Stomach smooth muscle (tissue), 2 donors: ENCODE measurements around the gene NCOA6.
"Not testable (repeated sequence)": the region's sequence is repeated elsewhere in the genome, so short reads cannot be mapped to it uniquely, and the experiment has no call there.

Experiments used
- H3K27ac ChIP-seq: one replicate; pipeline ENCODE4 v1.7.0; 2013; ENCODE audit warnings: mild to moderate bottlenecking, low read length, inconsistent platforms
- H3K27me3 ChIP-seq, 2 donors: one replicate each; pipeline ENCODE4 v1.7.0; 2013; ENCODE audit warnings: low read length in 2 of 2; ENCODE audit not compliant: insufficient read depth in 2 of 2, control insufficient read depth in 1 of 2
- H3K36me3 ChIP-seq, 2 donors: one replicate each; pipeline ENCODE4 v1.7.0; 2013; ENCODE audit warnings: low read length in 2 of 2; ENCODE audit not compliant: control insufficient read depth in 2 of 2, insufficient read depth in 2 of 2
- H3K4me1 ChIP-seq: one replicate; pipeline ENCODE4 v1.7.0; 2013; ENCODE audit warnings: low read length; ENCODE audit not compliant: control insufficient read depth, insufficient read depth
- H3K4me3 ChIP-seq, 2 donors: one replicate each; pipeline ENCODE4 v1.7.0; 2013; ENCODE audit warnings: low read length in 2 of 2
- H3K9ac ChIP-seq, 2 donors: one replicate each; pipeline ENCODE4 v1.7.0; 2013; ENCODE audit warnings: low read length in 2 of 2, mild to moderate bottlenecking in 1 of 2
- H3K9me3 ChIP-seq, 2 donors: one replicate each; pipeline ENCODE4 v1.7.0; 2013; ENCODE audit warnings: low read length in 2 of 2; ENCODE audit not compliant: control insufficient read depth in 2 of 2
- donor health status: healthy.
- donor health status: Pancreatic carcinoma.

The NCOA6 gene

GRCh38 chr20:34798871-34799270 is 26.6 kb downstream of the NCOA6 start:
- Histone ChIP-seq H3K4me3 (no peak overlapping the region), H3K27me3 (no peaks in the 10 kb centered on the region), H3K36me3 (peaks cover 0 to 5% of the 10 kb centered on the region in 2 donors), H3K9ac (no peak overlapping the region), H3K4me1 (no peaks in the 10 kb centered on the region), H3K9me3 (no peaks in the 10 kb centered on the region), H3K27ac (no peak overlapping the region)

DNA sequence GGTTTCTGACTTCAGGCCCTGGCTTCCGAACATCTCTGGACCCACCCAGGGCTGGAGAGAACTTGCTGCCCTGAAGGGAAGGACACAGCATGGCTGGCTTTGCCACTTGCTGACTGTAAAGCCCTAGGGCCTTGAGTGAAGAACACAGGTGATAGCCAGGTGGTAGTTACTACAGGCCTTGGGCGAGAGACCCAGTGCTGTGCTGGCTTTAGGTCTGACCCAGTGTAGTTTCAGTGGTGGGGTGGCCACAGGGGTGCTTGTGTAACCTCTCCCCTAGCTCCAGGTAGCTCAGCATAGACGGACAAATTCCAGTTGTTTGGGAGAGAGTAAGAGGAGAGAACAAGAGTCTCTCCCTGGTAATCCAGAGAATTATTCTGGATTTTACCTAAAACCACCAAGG is 27.1 kb downstream of the NCOA6 start:
- peaks cover 0 to 5% of the 10 kb centered on the region in 2 donors for H3K36me3 ChIP-seq
- H3K4me1 ChIP-seq = no peaks in the 10 kb centered on the region
- H3K27me3 ChIP-seq = no peaks in the 10 kb centered on the region
- no peak overlapping the region for H3K27ac ChIP-seq
- no peaks in the 10 kb centered on the region for H3K9me3 ChIP-seq
- H3K4me3 ChIP-seq = no peak overlapping the region
- no peak overlapping the region for H3K9ac ChIP-seq

GRCh38 chr20:34797012-34797995 is 28.1 kb downstream of the NCOA6 start:
- Histone ChIP-seq H3K9me3 (no peaks in the 10 kb centered on the region), H3K4me1 (no peaks in the 10 kb centered on the region), H3K36me3 (peaks cover 0 to 3% of the 10 kb centered on the region in 2 donors), H3K27me3 (no peaks in the 10 kb centered on the region), H3K27ac (no peak overlapping the region), H3K4me3 (no peak overlapping the region), H3K9ac (no peak overlapping the region)

DNA sequence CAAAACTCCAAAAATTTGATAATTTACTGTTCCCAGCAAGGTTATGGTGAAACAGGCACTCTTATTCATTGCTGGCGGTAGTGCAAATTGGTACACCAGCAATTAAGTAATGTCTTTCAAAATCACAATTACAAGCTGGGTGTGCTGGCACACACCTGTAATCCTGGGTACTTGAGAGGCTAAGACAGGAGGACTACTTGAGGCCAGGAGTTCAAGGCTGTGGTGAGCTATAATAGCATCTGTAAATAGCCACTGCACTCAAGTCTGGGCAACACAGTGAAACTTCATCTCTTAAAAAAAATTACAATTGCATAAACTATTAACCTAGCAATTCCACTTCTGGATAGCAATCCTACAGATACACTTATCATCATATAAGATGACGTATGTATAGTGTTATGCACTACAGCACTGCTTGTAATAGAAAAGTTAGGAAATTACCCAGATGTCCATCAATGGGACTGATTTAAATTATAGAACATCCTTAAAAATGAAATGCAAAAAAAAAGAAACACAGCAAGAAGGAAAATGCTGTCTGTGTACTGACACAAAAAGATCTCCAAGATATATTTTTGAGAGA is 31.4 kb downstream of the NCOA6 start:
- no peaks in the 10 kb centered on the region for H3K9me3 ChIP-seq
- no peaks in the 10 kb centered on the region for H3K27me3 ChIP-seq
- H3K4me3 ChIP-seq = no peak overlapping the region
- no peak overlapping the region for H3K27ac ChIP-seq
- peaks cover 0 to 3% of the 10 kb centered on the region in 2 donors for H3K36me3 ChIP-seq
- peaks cover 2% of the 10 kb centered on the region for H3K4me1 ChIP-seq
- H3K9ac ChIP-seq = no peak overlapping the region

DNA sequence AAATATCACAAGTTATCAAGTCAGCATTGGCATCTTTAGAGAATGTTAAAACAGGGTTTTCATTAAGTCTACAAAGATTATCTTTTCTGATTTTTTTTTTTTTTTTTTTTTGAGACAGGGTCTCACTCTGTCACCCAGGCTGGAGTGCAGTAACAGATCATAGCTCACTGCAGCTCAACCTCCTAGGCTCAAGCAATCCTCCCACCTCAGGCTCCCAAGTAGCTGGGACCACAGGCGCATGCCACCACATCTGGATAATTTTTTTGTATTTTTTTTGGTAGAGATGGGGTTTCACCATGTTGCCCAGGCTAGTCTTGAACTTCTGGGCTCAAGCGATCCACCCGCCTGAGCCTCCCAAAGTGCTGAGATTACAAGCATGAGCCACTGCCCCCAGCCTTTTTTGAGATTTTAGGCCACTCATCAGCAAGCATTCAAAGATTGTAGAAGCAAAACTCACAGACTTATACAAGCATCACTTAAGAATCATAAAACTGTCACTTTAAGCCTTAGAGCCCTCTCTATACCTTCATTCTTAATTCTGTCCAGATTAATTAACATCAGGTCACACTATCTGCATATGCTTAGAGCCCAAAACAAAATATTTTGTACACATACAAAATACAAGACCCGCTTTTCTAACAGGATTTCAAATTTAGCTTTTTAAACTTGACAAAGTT is 32.6 kb downstream of the NCOA6 start:
- H3K27me3 ChIP-seq = no peaks in the 10 kb centered on the region
- H3K4me3 ChIP-seq = no peak overlapping the region
- no peak overlapping the region for H3K9ac ChIP-seq
- H3K36me3 ChIP-seq = no peaks in the 10 kb centered on the region
- no peaks in the 10 kb centered on the region for H3K9me3 ChIP-seq
- peaks cover 2% of the 10 kb centered on the region for H3K4me1 ChIP-seq
- H3K27ac ChIP-seq = no peak overlapping the region

DNA sequence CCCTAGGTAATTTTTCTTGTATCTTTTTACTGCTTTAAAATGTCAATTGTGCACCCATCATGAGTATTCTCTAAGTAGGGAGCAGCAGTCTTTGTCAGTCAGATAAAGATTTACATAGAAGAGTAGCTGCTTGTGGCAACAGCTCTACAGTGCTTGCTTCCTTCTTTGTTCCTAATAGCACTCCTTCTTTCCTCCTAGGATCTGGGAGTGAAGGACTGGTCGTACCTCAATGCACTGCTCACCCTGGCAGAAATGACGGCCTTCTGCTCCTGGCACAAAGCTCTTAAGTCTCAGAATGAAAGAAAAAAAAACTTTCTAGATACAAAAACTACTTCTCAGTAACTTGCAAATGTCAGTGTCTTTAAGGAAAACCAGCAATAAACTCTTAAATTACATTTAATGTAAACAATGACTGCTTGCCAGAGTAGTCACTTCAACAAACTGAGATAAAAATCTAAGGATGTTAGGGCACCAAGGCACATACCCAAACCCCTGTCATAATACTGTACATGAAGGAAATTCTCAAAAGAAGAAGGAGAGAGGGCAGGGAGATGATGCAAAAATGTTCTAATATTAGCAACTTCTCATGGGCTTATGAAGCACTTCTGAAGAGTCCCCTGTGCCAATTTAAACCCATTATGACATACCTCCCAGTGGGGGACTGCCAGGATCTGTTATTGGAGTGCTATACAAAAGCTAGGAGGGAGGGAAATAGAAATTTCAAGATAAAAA is 34.0 kb downstream of the NCOA6 start:
- no peak overlapping the region for H3K4me3 ChIP-seq
- H3K9me3 ChIP-seq = no peaks in the 10 kb centered on the region
- no peaks in the 10 kb centered on the region for H3K36me3 ChIP-seq
- no peak overlapping the region for H3K9ac ChIP-seq
- H3K4me1 ChIP-seq = peaks cover 2% of the 10 kb centered on the region
- peak overlapping the region; percentile 26 for H3K27ac ChIP-seq
- H3K27me3 ChIP-seq = no peaks in the 10 kb centered on the region

DNA sequence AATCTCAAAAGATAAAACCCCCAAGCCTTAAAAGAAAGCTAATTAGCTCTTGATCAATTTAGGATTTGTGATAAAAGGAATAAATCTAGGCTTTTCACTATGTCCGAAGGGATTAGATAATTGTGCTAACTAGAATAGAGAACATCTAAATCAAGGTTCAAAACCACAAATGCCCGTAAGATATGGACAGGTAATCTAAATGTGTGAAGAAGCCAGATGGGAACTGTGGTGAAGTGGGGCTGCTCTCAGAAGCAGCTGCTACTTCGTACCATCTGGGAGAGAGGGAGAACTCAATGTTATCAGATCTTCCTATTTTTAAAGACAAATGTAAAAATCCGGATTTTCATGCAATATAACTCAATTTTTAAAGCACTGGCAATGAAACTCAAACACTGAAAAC is 44.2 kb downstream of the NCOA6 start:
- Histone ChIP-seq H3K9ac (no peak overlapping the region), H3K4me1 (no peaks in the 10 kb centered on the region), H3K9me3 (no peaks in the 10 kb centered on the region), H3K4me3 (no peak overlapping the region), H3K27ac (no peak overlapping the region), H3K27me3 (no peaks in the 10 kb centered on the region), H3K36me3 (peaks cover 4 to 9% of the 10 kb centered on the region in 2 donors)

DNA sequence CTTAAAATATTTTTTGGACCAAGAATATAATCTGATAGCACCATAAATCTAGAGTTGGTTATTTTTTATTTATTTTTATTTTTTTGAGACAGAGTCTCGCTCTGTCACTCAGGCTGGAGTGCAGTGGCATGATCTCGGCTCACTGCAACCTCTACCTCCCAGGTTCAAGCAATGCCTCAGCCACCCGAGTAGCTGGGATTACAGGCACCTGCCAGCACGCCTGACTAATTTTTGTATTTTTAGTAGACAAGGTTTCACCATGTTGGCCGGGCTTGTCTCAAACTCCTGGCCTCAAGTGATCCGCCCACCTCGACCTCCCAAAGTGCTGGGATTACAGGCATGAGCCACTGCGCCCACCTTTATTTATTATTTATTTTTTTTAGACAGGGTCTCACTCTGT is 45.2 kb downstream of the NCOA6 start:
- H3K4me3 ChIP-seq, H3K9ac ChIP-seq, H3K27ac ChIP-seq, H3K9me3 ChIP-seq, H3K27me3 ChIP-seq, H3K4me1 ChIP-seq: not testable (repeated sequence)
- H3K36me3 ChIP-seq = peaks cover 11 to 17% of the 10 kb centered on the region in 2 donors

- H3K9me3 ChIP-seq = no peaks in the 10 kb centered on the region
- H3K4me1 ChIP-seq = no peaks in the 10 kb centered on the region
- no peak overlapping the region for H3K4me3 ChIP-seq
- no peaks in the 10 kb centered on the region for H3K27me3 ChIP-seq
- H3K9ac ChIP-seq = no peak overlapping the region
- H3K27ac ChIP-seq = no peak overlapping the region
- peaks cover 30 to 34% of the 10 kb centered on the region in 2 donors for H3K36me3 ChIP-seq
Observed at GRCh38 chr20:34776177-34776576, 49.3 kb downstream of the NCOA6 start.

- Histone ChIP-seq H3K9me3 (no peaks in the 10 kb centered on the region), H3K4me1 (no peaks in the 10 kb centered on the region), H3K9ac (no peak overlapping the region), H3K27me3 (no peaks in the 10 kb centered on the region), H3K4me3 (no peak overlapping the region), H3K27ac (no peak overlapping the region), H3K36me3 (peaks cover 29 to 37% of the 10 kb centered on the region in 2 donors)
Observed at GRCh38 chr20:34774886-34775285, 50.6 kb downstream of the NCOA6 start.
